BJ (cell line): Measurements from ENCODE around the gene THBS4. TPM values are rescaled to one million over a fixed set of nuclear protein-coding genes. Genes with fewer than 3 reads are reported as not detected.

Source experiments
- CTCF ChIA-PET: fragments of 350-600 bp; formaldehyde crosslinking; extraction: SDS; loops from one replicate; lab custom pipeline; 2021; ENCODE audit warnings: antibody characterized with exemption, inconsistent platforms; lab: Yijun Ruan, JAX
- POLR2A ChIA-PET: fragments of 300-600 bp; sonication (Branson Sonifier 250); formaldehyde crosslinking; extraction: SDS; loops from one replicate; lab custom pipeline; 2021; ENCODE audit warnings: antibody characterized with exemption; lab: Charles Lee
- DNase-seq: peaks from one replicate; pipeline ENCODE4 v3.0.0-alpha.2; 2011; ENCODE audit warnings: low read depth
- H3K27me3 ChIP-seq: 2 replicates; pipeline ENCODE4 v1.6.0; 2011; ENCODE audit warnings: low read length; ENCODE audit not compliant: control insufficient read depth, insufficient read depth
- H3K36me3 ChIP-seq: 2 replicates; pipeline ENCODE4 v1.5.1; 2011; ENCODE audit warnings: low read length; ENCODE audit not compliant: control insufficient read depth, insufficient read depth
- H3K4me3 ChIP-seq: 2 replicates; pipeline ENCODE4 v1.5.1; 2011; ENCODE audit warnings: low read depth, mild to moderate bottlenecking, control low read depth, low read length
- polyA plus RNA-seq: library from polyadenylated mRNA; depleted of rRNA; stranded (reverse); fragments of >200 nt; gene quantifications from 2 replicates; pipeline ENCODE4 v1.2.3, GENCODE V29; 2011
- TF ChIP-seq, protein P1 (sequence below): IDR thresholded peaks from 2 replicates; pipeline ENCODE4 v1.5.1; 2011; ENCODE audit warnings: low read depth, mild to moderate bottlenecking, control low read depth, inconsistent platforms, low read length, moderate library complexity; ENCODE audit not compliant: insufficient read depth

Gene THBS4
- polyA plus RNA-seq, 1 experiment, result 0.54 TPM

DNA sequence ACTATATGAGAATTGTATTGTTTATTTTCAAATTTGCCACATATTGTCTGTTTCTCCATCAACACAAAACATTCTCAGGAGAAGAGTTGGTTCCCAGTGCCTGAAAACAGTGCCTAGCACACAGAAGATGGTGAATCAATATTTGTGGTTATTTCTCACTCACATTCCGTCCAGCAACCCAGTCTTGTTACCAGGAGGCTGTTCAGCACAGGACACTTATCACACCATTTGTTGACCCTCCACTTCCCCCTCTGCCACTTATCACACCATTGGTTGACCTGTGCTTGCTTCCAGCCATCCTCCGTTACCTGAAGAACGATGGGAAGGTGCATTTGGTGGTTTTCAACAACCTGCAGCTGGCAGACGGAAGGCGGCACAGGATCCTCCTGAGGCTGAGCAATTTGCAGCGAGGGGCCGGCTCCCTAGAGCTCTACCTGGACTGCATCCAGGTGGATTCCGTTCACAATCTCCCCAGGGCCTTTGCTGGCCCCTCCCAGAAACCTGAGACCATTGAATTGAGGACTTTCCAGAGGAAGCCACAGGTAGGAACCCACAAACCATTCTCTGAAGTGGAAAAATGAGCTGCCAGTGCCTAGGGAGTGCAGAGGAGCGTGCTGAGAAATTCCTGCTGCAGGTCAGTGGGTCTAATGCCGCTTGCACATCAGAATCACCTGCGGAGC is 20.5 kb downstream of the THBS4 start:
- ChIA-PET CTCF (interaction anchor here (1.6 kb wide), 1 partner anchor 10 kb away, joined by 3 read pairs; no protein-coding TSS in a partner anchor), POLR2A (no interaction called here)
- no peak for DNase-seq
- TF ChIP-seq, protein P1, sequence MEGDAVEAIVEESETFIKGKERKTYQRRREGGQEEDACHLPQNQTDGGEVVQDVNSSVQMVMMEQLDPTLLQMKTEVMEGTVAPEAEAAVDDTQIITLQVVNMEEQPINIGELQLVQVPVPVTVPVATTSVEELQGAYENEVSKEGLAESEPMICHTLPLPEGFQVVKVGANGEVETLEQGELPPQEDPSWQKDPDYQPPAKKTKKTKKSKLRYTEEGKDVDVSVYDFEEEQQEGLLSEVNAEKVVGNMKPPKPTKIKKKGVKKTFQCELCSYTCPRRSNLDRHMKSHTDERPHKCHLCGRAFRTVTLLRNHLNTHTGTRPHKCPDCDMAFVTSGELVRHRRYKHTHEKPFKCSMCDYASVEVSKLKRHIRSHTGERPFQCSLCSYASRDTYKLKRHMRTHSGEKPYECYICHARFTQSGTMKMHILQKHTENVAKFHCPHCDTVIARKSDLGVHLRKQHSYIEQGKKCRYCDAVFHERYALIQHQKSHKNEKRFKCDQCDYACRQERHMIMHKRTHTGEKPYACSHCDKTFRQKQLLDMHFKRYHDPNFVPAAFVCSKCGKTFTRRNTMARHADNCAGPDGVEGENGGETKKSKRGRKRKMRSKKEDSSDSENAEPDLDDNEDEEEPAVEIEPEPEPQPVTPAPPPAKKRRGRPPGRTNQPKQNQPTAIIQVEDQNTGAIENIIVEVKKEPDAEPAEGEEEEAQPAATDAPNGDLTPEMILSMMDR, result no peak
- no peaks in the 10 kb centered on the region for H3K36me3 ChIP-seq
- H3K27me3 ChIP-seq, result no peaks in the 10 kb centered on the region
- no peak overlapping the region for H3K4me3 ChIP-seq

DNA sequence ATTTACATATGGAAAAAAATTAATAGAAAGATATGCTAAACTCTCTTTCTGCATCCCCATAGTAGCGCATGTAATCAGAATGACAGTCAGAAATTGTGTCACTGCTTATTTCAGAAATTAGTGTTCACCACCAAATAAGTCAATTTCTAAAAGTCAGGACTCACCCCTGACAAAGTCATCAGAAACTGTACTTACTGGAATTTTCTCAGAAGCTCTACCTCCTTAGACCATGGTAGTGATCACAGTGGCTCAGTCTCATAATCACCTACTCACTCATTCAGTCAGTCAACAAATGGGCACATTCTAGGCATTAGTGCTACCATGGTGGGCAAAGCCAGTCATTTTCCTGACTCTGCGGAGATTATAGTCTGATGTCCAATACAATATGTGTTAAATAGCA is 22.0 kb downstream of the THBS4 start:
- H3K36me3 ChIP-seq, result no peaks in the 10 kb centered on the region
- H3K27me3 ChIP-seq, result no peaks in the 10 kb centered on the region
- ChIA-PET CTCF (interaction anchor here (1.6 kb wide), 1 partner anchor 12 kb away, joined by 3 read pairs; no protein-coding TSS in a partner anchor), POLR2A (no interaction called here)
- no peak for DNase-seq
- no peak overlapping the region for H3K4me3 ChIP-seq
- TF ChIP-seq, protein P1, result no peak

DNA sequence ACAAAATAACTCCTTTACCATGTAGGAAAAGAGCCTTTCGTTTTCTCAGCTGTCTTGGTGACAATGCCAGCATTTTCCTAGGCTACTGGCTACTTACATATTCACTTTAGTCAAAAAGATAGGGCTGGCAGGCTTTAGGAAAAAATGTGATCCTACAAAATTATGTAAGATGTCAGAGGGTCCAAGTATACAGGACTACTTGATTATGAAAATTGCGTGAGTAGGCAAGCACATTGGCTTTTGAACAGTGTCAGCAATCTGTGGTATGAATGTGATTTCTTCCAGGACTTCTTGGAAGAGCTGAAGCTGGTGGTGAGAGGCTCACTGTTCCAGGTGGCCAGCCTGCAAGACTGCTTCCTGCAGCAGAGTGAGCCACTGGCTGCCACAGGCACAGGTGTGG is 22.8 kb downstream of the THBS4 start:
- Histone ChIP-seq H3K4me3 (no peak overlapping the region), H3K27me3 (no peaks in the 10 kb centered on the region), H3K36me3 (no peaks in the 10 kb centered on the region)
- no peak for DNase-seq
- CTCF ChIA-PET, result interaction anchor here (1.0 kb wide), 1 partner anchor 14 kb away, joined by 3 read pairs; no protein-coding TSS in a partner anchor
- POLR2A ChIA-PET, result no interaction called here
- TF ChIP-seq, protein P1, result no peak

DNA sequence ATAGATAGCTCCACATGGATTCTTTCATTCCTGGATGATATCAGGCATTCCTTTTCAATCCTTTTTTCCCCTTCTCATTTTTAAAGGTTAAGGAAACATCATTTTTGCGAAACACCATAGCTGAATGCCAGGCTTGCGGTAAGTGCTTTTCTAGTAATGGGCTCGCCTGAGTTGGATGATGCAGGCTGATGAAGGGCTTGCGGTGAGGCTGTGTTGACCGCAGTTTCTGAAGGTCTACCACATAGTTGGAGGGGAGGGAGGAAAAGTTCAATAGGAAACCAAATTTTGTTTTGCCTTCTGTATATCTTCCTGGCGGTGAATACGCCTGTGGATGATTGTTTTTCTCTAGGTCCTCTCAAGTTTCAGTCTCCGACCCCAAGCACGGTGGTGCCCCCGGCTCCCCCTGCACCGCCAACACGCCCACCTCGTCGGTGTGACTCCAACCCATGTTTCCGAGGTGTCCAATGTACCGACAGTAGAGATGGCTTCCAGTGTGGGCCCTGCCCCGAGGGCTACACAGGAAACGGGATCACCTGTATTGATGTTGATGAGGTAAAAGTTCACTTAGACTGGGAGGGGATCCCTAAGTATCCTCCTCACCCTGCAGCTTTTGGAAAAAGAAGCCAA is 24.3 kb downstream of the THBS4 start:
- CTCF ChIA-PET, result no interaction called here
- DNase-seq, result no peak
- Histone ChIP-seq H3K27me3 (no peaks in the 10 kb centered on the region), H3K4me3 (no peak overlapping the region), H3K36me3 (no peaks in the 10 kb centered on the region)
- POLR2A ChIA-PET, result interaction anchor here (0.6 kb wide), 1 partner anchor 116 kb away, joined by 12 read pairs; no protein-coding TSS in a partner anchor
- TF ChIP-seq, protein P1, result no peak

DNA sequence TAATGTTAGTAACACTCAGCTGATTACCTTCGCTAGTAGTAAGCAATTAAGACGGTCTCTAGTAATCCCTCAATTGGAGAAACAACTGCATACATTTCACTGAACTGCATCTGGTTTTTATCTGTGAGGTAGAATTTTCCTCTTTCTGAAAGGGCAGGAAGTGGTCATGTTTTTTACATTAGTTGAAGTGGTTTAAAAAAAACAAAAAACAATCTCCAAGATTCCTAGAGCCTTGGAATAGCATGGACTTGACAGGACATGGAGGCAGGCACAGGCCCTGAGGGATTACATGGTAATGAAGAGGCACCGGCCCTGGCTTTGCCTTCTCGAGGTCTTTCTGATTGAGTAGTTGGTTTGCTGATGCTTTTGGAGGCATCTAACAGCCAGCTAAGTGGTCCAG is 25.8 kb downstream of the THBS4 start:
- TF ChIP-seq, protein P1, result no peak
- Histone ChIP-seq H3K4me3 (no peak overlapping the region), H3K27me3 (no peaks in the 10 kb centered on the region), H3K36me3 (no peaks in the 10 kb centered on the region)
- no peak for DNase-seq
- ChIA-PET POLR2A (no interaction called here), CTCF (interaction anchor here (1.0 to 1.2 kb wide), 3 partner anchors 9 to 18 kb away, joined by 3 to 5 read pairs (median 3); no protein-coding TSS in a partner anchor)
